NCI-H1048 (cell line): ENCODE data around the gene DTNBP1.
A peak's percentile ranks its signal among the peaks of the same experiment; 100 is the strongest.

Experiments
- DNase-seq: peaks from one replicate; lab custom pipeline; 2025; lab: John Stamatoyannopoulos, UW

Gene DTNBP1

DNA sequence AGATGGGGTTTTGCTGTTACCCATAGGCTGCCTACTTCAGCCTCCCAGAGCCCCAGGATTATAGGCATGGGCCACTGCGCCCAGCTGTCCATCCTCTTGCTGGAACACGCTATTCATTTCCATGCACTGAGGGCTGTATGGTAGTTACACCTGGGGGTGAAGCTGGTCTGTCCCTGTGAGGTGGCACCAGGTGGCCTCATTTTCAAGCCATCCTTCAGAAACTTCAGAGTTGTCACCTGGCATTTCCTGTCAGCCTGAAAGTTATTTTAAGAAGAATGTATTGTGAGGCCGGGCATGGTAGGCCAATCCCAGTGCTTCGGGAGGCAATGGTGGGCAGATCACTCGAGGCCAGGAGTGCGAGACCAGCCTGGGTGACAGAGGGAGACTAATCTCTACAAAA, 147.6 kb downstream of the DTNBP1 start:
- no peak for DNase-seq

DNA sequence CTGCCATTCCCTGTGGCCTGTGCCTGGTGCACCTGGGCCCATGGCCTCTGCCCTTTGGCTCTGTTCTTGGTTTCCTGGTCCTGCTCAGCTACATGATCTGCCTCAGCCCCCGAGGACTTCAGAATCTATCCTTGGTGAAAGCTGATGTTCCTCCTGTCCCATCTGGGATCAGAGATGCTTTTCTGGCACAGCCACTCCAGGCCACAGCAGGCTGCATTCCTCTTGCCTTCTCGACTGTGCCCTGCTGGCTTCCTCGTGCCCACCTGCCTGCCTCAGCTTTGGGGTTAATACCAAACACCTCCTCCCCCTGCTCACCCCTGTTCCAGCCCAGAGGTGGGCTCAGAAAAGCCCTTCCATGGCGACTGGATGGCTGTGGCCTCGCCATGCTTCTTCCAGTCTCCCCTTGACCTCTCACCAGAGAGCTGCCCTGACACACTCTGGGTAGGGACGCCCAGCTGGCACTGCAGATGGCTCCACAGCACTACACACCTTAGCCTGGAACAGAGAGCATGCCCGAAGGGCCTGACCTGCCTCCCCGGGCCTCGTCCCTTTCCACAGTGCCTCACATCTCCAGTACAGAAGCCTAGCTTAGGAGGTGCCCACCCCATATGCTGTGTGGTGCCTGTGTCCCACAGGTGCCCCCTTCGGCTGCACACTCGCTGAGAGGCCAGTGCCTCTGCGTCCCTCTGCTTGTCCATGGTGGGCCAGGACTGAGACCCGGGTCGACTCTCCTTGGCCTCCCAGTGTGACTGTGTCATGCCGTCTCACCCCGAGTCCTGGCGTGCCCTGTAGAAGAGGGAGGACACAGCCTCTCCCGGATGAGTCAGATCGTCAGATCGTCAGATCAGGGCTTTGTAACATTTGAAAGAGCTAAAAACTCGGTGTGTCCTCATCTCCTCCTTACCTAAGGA, 148.8 kb downstream of the DTNBP1 start:
- no peak for DNase-seq

DNA sequence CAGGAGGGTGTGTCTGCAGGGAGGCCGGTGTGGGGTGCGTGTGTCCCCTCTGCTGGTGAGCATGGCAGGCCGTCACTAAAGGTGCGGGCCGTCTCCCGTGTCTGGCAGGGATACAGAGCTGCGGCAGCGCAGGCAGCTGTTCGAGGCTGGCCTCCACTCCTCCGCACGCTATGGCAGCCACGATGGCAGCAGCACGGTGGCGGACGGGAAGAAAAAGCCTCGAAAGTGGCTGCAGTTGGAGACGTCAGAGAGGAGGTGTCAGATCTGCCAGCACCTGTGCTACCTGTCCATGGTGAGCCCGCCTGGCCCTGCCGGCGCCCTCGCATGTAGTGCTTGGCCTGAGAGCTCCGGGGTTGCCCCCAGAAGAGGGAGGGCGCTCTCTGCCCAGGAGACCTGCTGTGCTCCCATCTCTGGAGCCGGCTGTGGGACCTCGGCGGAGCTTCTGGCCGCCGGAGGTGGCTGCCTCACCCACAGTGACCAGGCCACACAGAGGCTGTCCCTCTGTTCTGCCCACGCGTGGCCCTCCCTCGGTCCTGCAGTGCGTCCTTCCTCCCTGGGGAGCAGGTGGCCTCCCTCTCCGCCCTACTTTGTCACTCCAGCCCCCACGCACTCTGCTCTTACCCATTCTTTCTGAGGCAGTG, 149.6 kb downstream of the DTNBP1 start:
- DNase-seq, result no peak

DNA sequence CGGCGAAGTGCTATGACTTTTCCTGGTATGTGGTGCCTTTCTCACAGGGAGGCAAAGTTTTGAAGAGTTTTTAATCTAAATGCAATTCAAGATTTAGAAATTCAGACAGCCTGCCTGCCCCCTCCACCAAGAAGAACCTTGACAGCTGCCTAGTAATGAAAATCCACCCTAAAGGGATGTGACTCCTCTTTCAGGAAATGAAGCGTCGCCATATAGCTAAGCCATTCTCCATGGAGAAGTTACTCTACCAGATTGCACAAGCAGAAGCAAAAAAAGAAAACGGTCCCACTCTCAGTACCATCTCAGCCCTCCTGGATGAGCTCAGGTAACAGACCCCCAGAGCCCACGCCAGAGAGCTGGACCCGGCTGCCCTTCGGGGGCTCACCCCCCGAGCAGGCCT, 150.1 kb downstream of the DTNBP1 start:
- no peak for DNase-seq

DNA sequence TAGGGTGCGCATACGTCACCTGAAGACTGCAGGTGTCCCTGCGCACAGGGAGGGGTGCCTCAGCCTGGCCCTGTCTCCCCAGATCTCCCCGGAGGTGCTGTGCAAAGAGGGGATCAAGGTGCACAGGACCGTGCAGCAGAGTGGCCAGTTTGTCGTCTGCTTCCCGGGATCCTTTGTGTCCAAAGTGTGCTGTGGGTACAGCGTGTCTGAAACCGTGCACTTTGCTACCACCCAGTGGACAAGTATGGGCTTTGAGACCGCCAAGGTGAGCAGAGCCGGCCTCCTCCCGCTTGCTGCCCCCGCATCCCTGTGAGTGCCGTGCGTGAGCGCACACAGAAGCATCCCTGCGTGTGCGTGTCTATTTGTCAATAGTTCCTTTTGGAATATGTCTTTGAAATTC, 150.7 kb downstream of the DTNBP1 start:
- no peak for DNase-seq

DNA sequence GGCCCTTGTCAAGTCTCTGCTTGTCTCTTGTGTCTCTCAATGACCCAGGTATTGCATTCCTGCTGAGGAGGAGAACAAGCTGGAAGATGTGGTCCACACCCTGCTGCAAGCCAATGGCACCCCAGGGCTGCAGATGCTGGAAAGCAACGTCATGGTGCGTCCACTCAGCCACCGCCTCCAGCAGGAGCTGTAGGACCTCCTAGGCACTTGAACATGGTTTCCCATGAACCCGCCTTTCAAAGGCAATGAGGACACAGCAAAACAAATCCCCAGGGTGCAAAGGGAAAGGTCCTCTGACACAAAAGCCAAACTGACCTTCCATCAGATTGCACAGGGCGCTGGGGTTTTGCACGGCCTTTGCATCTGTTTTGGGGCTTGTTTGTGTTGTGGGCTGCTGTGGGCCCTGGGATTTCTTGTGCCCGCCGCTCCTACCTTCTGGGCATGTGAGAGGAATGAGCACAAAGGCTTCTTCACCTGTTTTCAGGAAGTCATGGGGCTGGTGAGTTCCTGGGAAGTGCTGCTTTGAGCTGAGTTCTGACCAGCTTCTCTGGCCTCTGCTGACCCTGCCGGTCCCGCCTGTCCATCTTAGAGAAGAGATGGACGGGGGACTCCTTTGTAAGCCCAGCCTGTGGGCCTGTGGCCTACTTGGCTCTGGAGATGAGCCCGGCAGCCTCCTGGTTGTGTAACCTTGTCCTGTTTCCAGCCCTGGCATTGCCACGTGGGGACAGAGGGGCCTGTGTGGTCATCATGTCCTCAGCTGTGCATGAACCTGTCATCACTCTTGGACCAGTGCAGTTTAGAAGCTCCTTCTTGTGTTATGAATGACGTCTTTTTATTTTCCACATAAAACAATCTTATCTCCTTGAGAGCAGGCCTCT, 151.3 kb downstream of the DTNBP1 start:
- no peak for DNase-seq

DNA sequence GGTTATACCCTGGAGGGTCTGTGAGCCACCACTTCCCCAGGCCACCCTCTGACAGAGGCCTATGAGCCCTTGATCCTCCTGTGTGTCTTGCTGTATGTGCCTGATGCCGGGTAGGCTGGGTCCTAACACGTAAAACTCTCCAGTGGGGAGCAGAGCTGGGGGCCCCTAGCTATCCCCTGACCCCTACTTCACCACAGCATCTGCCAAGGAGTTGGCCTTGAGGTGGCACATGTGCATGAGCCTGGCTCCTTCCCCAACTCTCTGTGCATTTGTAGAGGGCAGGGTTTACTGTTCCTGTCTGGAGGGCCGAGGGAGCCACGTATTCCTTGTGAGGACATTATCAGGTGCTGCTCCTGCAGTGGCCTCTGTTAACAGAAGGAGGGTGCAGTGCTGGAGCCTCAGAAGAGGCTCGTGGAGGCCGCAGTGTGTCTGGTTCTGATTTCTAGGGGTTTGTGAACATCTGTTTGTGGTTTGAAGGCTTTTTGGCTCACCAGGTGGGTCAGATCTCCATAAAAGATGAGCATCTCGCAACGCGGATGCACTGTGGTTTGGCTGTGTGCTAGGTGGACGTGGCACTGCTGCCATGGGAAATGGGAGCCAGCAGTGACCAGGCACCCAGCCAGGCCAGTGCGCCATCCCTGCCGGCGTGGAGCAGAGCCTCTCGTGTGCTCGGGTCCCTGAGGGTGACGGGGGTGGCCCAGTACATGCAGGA, 152.1 kb downstream of the DTNBP1 start:
- no peak for DNase-seq

DNA sequence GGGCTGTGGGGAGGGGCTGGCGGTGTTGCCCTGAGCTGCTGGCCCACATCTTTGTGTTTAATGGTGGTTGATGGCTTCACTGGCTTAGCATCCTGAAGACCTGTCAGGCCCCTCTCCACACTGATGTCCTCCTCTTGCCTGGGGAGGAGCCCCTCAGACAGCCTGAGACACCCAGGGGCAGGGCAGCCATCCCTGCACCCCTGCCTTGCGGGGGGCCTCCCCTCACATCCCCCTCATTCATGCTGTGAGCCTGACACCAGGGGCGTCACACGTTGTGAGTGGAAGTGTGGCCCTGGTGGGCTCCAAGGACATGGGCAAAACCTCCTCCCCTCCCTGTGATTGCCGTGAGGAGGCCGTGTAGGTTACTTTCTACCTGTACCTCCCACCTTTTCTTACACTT, 152.7 kb downstream of the DTNBP1 start:
- no peak for DNase-seq

DNA sequence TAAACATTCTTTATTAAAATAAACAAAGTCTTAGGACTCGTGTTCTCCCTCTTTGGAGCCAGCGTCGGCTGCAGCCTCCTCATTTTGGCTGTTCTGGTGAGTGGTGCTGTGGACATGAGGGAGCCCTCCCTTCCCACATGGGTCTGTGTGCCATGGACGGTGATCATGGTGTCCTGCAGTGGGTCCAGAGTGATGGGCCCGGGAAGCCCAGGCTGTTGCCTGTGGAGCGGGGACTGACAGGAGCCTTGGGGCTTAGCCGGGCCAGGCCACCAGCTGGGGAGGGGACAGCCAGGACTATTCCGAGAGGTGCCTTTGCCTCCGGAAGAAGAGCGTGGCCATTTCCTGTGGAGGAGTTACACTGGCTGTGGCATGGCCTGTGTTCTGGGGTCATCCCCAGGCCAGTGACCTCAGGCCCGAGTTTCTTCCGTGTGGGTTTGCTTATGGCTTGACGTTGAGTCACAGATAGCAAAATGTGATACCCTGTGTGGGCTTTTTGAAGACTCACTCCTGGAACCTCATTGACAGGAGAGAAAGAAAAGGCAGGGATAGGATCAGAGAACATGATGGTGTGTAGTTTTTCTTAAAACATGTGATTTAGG, 153.4 kb downstream of the DTNBP1 start:
- DNase-seq, result no peak

DNA sequence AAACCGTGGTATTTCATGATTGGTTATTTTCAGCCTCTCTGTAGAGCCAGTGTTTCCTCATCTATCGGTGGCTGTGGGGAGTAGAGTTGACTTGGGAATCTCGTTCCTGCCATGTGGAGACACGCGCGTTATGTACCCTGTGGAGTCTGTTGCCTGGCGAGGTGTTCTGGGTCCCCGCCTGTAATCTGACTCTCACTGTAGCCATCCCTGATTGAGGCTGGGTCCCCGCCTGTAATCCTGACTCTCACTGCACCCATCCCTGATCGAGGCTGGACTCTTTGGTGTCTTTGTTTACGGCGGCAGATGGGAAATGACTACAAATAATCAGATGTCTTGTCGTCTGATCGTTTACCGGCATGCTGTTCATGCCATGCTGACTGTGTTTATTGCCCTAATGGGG, 153.9 kb downstream of the DTNBP1 start:
- no peak for DNase-seq

DNA sequence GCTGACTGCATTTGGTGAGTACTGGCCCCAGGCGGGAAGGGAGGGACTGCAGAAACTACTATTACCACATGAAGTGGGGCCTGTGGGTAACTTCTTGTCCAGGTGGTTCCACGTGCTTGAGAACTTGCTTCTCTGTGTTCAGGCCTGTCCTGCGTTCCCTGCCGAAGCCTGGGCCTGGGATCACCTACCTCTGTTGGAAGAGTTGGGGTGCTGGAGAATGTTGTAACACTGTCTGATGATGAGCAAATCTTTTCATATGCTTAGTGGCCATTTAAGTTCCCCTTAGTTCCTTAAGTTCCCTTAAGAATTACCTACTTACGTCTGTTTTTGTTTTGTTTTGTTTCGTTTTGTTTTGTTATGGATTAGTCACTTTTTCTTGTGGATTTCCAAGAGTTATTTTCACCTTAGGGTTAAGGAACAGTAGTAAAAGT, 154.4 kb downstream of the DTNBP1 start:
- no peak for DNase-seq

DNA sequence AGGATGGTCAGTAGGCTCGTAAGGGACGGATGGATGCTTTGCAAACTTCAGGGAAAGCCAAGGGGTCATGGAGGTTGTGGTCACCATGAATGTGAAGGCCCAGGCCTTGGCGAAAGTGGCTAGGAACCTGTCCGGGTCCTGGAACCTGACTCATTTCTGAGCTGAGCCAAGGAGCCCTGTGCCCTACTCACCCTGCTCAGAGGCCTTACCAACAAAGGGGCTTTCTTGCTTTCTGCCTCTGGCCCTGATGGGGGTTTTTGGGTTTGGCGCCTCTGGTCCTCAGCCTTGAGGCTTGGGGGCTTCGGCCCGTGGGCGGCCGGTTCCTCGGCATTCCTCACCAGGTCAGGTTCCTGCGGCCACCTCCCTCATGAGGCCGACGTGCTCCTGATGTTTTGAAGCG, 155.1 kb downstream of the DTNBP1 start:
- DNase-seq, result no peak

DNA sequence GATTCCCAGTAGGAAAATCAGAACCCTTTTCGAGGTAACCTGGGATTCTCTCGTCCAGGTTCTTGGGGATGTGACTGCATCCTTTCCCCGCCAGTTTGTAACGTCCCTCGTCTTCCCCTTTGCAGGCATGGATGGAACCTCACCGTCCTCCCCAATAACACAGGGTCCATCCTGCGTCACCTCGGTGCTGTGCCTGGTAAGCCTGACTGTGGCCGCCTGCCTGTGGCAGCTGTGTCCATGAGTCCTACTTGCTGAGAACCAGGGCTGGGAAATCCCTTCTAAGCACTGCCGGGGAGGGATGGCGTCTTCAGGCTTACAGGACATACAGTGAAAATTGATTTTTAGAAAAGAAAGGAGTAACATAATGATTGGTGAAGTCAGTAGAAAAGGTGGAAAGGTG, 155.6 kb downstream of the DTNBP1 start:
- DNase-seq, result no peak

DNA sequence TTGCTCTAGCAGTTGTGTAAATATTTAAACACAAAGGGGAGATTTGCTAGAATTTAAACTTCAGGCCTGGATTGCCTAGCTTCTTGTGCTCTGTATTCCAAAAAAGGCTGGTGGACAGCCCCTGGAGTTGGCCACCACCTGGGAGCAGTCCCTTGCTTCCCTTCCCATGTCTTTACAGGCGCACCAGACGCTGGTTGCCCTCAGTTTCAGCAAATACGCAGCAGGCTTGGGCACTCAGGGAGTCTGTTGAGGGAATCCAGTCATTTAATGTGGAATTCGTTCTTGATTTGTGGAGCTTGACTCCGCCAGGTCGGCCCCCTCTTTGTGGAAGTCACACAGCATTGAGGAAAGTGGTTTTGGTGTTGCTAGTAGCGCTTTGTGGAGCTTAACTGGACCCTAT, 156.8 kb downstream of the DTNBP1 start:
- DNase-seq, result no peak

DNA sequence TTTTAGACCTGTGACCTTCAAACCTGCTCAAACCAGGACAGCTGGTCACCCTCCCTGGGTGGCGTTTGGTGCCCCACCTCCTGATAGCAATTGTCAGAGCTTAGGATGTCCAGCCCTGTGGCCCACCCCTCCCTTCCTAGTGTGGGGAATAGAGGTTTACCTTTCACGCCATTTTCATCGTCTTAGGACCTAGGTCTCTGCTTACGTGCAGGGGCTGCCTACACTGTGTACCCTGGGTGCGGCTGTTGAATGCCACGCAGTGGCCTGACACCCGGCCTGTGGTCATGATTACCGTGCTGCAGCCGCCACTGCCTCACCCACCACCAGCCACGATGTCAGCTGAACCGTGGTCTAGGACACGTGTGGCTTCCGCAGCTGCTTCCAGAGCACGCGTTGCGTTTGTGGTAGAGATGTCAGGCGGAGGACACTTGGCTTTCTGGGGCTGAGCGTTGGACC, 157.3 kb downstream of the DTNBP1 start:
- no peak for DNase-seq

DNA sequence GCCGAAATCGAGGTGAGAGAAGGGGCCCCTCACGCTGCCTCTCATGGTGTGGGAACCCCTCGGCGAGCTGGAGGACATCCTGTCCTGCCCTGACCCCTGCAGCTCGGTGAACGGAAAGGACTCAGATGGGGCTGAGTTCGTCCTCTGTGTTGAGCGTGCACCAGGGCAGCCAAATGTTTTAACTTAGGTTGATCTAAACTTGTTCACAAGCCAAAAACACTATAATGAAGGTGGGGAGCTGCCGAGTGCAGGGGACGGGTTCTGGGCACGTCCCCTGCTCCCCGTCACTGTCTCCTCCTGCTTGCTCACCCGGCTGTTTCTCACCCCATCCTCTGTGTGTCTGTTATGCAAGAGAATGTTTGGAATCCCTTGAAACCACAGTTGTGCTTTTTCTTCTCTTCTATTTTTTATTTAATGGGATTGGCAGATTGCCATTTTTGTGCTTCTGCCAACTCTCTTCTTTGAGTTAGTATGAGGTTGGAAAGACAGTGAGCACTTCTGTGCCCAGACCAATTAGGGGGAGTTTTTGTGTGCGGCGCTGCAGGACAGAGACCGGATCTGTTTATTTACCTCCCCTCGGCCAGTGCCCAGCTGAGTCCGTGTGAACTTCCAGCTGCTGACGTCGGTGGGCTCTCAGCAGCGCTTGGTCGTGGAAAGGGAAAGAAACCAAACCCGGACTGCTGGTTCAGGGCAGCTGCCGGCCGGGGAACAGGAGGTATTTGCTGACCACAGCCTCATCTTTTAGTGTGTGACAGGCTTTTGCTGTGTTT, 158.1 kb downstream of the DTNBP1 start:
- peak; percentile 61 for DNase-seq

DNA sequence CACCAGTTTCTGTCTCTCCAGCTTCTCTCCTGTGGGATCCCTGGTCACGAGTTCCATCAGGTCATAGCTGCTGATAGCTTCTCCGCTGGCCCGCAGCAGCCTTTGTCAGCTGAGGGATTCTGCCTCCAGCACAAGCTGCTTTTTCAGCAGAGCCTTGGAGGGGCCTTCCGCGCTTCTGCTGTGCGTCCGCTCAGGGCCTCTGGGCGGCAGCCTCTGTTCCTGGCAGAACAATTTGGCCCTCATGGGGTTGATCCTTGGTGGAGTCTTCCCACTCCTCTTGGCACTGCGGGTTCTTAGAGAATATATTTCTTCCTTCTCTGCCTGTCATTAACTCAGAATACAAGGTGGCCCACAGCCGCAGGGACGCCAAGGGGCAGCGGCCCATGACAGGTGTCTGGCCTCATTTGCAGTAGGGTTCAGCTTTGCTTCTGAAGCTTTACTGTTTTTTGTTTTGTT, 158.8 kb downstream of the DTNBP1 start:
- DNase-seq, result no peak

DNA sequence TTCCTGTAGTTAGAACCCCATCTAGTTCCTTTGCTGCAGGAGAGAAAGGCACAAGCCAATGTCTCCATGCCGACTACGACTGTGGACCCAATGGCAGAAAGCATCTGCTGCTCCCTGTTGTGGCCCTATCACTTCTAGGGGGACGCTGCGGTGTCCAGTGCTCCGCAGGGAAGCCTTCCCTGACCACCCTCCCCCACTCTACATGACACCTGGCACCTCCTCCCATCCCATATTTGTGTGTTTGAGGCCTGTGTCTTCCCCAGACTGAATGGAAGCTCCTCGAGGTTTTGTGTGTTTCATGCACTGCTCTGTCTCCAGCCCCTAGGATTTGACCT, 159.5 kb downstream of the DTNBP1 start:
- DNase-seq, result no peak

DNA sequence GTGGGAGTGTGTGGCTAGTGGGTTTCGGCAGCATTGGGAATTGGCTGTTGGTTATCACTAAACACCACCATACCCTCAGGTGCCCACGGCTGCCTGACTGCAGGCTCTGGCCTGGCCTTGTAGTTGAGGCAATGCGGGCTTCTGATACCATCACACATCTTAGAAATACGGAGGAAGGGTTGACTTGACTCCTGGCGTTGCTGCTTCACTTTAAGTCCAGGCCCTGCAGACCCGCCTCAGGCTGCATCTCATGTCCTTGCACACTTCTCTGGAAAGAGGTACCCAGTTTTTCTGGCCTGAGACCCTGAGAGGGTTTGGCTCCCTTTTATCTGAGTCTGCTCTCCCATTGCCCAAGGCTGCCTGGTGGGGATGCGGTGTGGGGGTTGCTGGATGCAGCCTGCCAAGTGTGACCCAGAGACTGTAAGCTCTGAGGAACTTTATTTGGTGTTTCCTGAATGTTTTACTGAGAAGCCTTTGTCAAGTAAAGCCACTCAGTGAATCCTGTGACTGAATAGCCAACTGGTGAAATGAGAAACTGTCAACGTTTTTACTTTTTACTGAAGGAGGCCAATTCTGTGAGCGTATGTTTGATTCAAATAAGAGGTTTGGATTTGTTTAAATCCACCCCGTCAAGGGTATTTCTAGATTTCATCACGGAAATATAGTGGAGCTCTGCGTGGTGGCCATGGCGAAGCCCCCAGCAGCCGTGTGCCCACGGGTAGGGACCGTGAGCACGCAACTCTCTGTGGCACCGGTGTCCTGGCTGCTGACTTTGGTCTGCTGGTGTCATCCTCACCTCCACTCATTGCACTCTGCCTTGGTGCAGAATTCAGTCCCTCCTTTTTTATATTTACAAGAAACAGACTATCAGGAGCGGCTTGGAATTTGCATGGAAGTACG, 160.1 kb downstream of the DTNBP1 start:
- DNase-seq, result no peak
